HEK293T (cell line): ENCODE data around the gene LRRC4B.

Experiments
- CTCF ChIA-PET: fragments of 350-600 bp; formaldehyde crosslinking; extraction: SDS; loops from one replicate; lab custom pipeline; 2021; ENCODE audit warnings: antibody characterized with exemption, inconsistent platforms; lab: Yijun Ruan, JAX
- POLR2A ChIA-PET: fragments of 350-600 bp; formaldehyde crosslinking; extraction: SDS; loops from one replicate; lab custom pipeline; 2020; ENCODE audit warnings: antibody characterized with exemption, inconsistent platforms; lab: Yijun Ruan, JAX
- DNase-seq: peaks from one replicate; pipeline ENCODE4 v3.0.0; 2012; ENCODE audit warnings: mixed read lengths; ENCODE audit errors: extremely low spot score
- ARNT ChIP-seq: fragments of 450-650 bp; IDR thresholded peaks from 2 replicates; pipeline ENCODE4 v1.6.1; 2017; ENCODE audit warnings: mild to moderate bottlenecking
- BHLHE40 ChIP-seq: fragments of 450-650 bp; IDR thresholded peaks from 2 replicates; pipeline ENCODE4 v1.6.1; 2016; ENCODE audit warnings: mild to moderate bottlenecking, moderate library complexity, borderline replicate concordance
- CTBP1 ChIP-seq: fragments of 450-650 bp; IDR thresholded peaks from 2 replicates; pipeline ENCODE4 v1.6.1; 2016; ENCODE audit warnings: borderline replicate concordance
- ELF4 ChIP-seq: fragments of 450-650 bp; IDR thresholded peaks from 2 replicates; pipeline ENCODE4 v1.6.1; 2017; ENCODE audit warnings: antibody characterized with exemption
- FOXA1 ChIP-seq: fragments of 450-650 bp; IDR thresholded peaks from 2 replicates; pipeline ENCODE4 v1.6.1; 2016; ENCODE audit warnings: mild to moderate bottlenecking
- FOXK2 ChIP-seq: fragments of 450-650 bp; IDR thresholded peaks from 2 replicates; pipeline ENCODE4 v1.6.1; 2016; ENCODE audit warnings: mild to moderate bottlenecking
- FOXM1 ChIP-seq: fragments of 450-650 bp; IDR thresholded peaks from 2 replicates; pipeline ENCODE4 v1.6.1; 2017; ENCODE audit warnings: mild to moderate bottlenecking, borderline replicate concordance
- HDGF ChIP-seq: fragments of 450-650 bp; IDR thresholded peaks from 2 replicates; pipeline ENCODE4 v1.6.1; 2017; ENCODE audit warnings: antibody characterized with exemption, borderline replicate concordance
- L3MBTL2 ChIP-seq: fragments of 450-650 bp; conservative IDR thresholded peaks from 2 replicates; pipeline ENCODE4 v1.6.1; 2016; ENCODE audit warnings: mild to moderate bottlenecking
- LEF1 ChIP-seq: fragments of 450-650 bp; IDR thresholded peaks from 2 replicates; pipeline ENCODE4 v1.6.1; 2017; ENCODE audit warnings: mild to moderate bottlenecking, borderline replicate concordance
- NFRKB ChIP-seq: fragments of 450-650 bp; IDR thresholded peaks from 2 replicates; pipeline ENCODE4 v1.6.1; 2016; ENCODE audit warnings: mild to moderate bottlenecking, moderate library complexity
- PKNOX1 ChIP-seq: fragments of 450-650 bp; IDR thresholded peaks from 2 replicates; pipeline ENCODE4 v1.6.1; 2016
- SP1 ChIP-seq: fragments of 450-650 bp; IDR thresholded peaks from 2 replicates; pipeline ENCODE4 v1.6.1; 2017
- SUZ12 ChIP-seq: fragments of 450-650 bp; IDR thresholded peaks from 2 replicates; pipeline ENCODE4 v1.6.1; 2016; ENCODE audit warnings: mild to moderate bottlenecking
- TARDBP ChIP-seq: fragments of 450-650 bp; IDR thresholded peaks from 2 replicates; pipeline ENCODE4 v1.6.1; 2016
- ZNF384 ChIP-seq: fragments of 450-650 bp; IDR thresholded peaks from 2 replicates; pipeline ENCODE4 v1.6.1; 2016

The LRRC4B gene

GRCh38 chr19:50490411-50490811 is 77.8 kb downstream of the LRRC4B start:
- ChIA-PET POLR2A (no interaction called here), CTCF (no interaction called here)
- no peak for TF ChIP-seq ZNF384
- TF ChIP-seq TARDBP, result no peak
- no peak for TF ChIP-seq FOXM1
- no peak for DNase-seq

GRCh38 chr19:50489461-50490011 is 78.7 kb downstream of the LRRC4B start:
- DNase-seq, result no peak
- ChIA-PET CTCF (interaction anchor here (0.7 kb wide), 1 partner anchor 10 kb away, joined by 3 read pairs; no protein-coding TSS in a partner anchor), POLR2A (no interaction called here)
- no peak for TF ChIP-seq LEF1
- no peak for TF ChIP-seq HDGF
- no peak for TF ChIP-seq SUZ12
- no peak for TF ChIP-seq FOXA1
- TF ChIP-seq FOXK2, result no peak
- TF ChIP-seq FOXM1, result no peak
- no peak for TF ChIP-seq L3MBTL2
- TF ChIP-seq BHLHE40, result no peak
- no peak for TF ChIP-seq ARNT

- ChIA-PET POLR2A (no interaction called here), CTCF (interaction anchor here (0.6 to 1.0 kb wide), 2 partner anchors 10 to 99 kb away, joined by 3 read pairs; no protein-coding TSS in a partner anchor)
- DNase-seq, result no peak
- TF ChIP-seq ELF4 (no peak), ARNT (no peak), PKNOX1 (no peak), FOXA1 (no peak), BHLHE40 (no peak), FOXM1 (no peak), SP1 (no peak), LEF1 (no peak), L3MBTL2 (no peak), NFRKB (no peak), ZNF384 (no peak), TARDBP (no peak), HDGF (no peak), FOXK2 (no peak), SUZ12 (no peak), CTBP1 (no peak)
These were observed 79.6 kb downstream of the LRRC4B start for GRCh38 chr19:50488389-50489194.

- no peak for TF ChIP-seq TARDBP
- TF ChIP-seq SP1, result no peak
- TF ChIP-seq FOXM1, result no peak
- no peak for TF ChIP-seq NFRKB
- no peak for TF ChIP-seq CTBP1
- peak; percentile 61 for DNase-seq
- ChIA-PET CTCF (no interaction called here), POLR2A (no interaction called here)
These were observed 81.3 kb downstream of the LRRC4B start for GRCh38 chr19:50486823-50487515.

- ChIA-PET POLR2A (no interaction called here), CTCF (no interaction called here)
- no peak for TF ChIP-seq L3MBTL2
- TF ChIP-seq TARDBP, result no peak
- no peak for TF ChIP-seq NFRKB
- TF ChIP-seq SUZ12, result no peak
- no peak for TF ChIP-seq HDGF
- no peak for TF ChIP-seq ELF4
- no peak for TF ChIP-seq CTBP1
- no peak for TF ChIP-seq SP1
- TF ChIP-seq LEF1, result no peak
- no peak for TF ChIP-seq BHLHE40
- TF ChIP-seq PKNOX1, result no peak
- TF ChIP-seq FOXM1, result no peak
- TF ChIP-seq ZNF384, result no peak
- no peak for TF ChIP-seq ARNT
- TF ChIP-seq FOXK2, result no peak
- no peak for TF ChIP-seq FOXA1
- no peak for DNase-seq
These were observed 82.8 kb downstream of the LRRC4B start for GRCh38 chr19:50485284-50485955.

- TF ChIP-seq HDGF (no peak), FOXM1 (no peak), LEF1 (no peak), CTBP1 (no peak), ARNT (no peak), PKNOX1 (no peak), FOXA1 (no peak), BHLHE40 (no peak), FOXK2 (no peak), SP1 (no peak), L3MBTL2 (no peak)
- no peak for DNase-seq
- ChIA-PET CTCF (no interaction called here), POLR2A (no interaction called here)
These were observed 85.3 kb downstream of the LRRC4B start for GRCh38 chr19:50482916-50483315.
